ENCODE data around the gene CCBE1.

Gene CCBE1

DNA sequence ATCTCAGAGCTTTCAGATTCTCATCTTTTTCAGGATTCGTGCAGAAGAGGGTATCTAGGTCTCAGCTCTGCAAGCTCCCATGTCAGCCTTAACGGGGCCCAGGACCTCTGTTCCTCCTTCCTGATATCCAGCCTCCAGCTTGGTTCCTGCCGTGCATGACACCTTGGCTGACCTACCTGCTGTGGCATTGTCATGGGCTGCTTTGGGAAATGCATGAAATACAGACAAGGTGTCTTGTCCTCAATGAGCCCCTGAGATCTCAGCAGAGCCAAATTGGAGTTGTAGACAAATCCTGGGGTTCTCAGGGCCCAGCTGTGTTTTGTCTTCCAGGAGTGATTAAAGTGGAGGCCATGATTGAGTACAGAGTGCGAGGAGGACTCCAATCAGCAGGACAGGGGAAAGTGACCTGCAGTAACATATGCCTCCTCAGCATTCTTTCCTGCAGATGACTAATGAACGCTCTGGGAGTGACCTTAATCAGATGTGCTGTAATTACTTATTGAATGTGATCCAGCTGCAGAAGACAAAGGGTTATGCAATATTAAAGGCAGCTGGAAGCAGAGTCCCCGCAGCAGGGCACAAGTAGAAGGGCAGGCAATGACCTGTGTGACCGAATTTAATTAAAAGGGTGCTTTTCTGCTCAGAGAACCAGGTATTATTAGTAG, 141.1 kb downstream of the CCBE1 start:
- H3K27ac ChIP-seq = no peak overlapping the region
- TF ChIP-seq ZFX (IDR thresholded peaks at IDR 0.05) = no peak
- TF ChIP-seq, protein P1, sequence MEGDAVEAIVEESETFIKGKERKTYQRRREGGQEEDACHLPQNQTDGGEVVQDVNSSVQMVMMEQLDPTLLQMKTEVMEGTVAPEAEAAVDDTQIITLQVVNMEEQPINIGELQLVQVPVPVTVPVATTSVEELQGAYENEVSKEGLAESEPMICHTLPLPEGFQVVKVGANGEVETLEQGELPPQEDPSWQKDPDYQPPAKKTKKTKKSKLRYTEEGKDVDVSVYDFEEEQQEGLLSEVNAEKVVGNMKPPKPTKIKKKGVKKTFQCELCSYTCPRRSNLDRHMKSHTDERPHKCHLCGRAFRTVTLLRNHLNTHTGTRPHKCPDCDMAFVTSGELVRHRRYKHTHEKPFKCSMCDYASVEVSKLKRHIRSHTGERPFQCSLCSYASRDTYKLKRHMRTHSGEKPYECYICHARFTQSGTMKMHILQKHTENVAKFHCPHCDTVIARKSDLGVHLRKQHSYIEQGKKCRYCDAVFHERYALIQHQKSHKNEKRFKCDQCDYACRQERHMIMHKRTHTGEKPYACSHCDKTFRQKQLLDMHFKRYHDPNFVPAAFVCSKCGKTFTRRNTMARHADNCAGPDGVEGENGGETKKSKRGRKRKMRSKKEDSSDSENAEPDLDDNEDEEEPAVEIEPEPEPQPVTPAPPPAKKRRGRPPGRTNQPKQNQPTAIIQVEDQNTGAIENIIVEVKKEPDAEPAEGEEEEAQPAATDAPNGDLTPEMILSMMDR (conservative IDR thresholded peaks at IDR 0.05) = no peak

GRCh38 chr18:59554796-59555335, 142.4 kb downstream of the CCBE1 start:
- TF ChIP-seq, protein P1 (conservative IDR thresholded peaks at IDR 0.05) = no peak
- TF ChIP-seq ZFX (IDR thresholded peaks at IDR 0.05) = no peak

DNA sequence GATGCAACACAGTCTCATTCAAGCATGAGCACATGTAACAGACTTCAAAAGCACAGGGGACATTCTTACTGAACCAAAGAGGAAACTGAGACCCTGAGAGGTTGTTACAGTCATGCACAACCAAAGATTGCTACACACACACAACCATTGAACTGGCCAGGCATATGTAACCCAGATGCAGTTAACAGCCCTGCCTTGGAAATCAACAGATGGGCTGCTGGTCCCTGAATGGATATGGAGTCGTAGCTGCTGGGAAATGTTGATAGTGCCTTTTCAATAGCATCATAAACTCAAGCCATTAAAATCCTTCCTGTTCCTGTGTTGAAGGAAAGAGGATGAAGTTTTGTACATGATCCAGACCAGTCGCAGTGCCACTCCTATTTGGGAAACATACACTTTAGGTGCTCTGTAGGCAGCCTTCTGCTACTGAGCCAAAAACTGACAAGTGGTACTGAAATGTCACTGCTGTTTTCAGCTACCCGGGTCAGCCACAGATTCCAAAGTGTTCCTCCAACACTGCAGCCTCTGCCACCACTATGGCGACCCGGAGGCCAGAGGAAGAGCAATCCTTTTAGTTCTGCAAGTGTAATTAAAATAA, 143.9 kb downstream of the CCBE1 start:
- H3K27ac ChIP-seq = no peak overlapping the region
- TF ChIP-seq ZFX (IDR thresholded peaks at IDR 0.05) = no peak
- TF ChIP-seq, protein P1 (conservative IDR thresholded peaks at IDR 0.05) = no peak

More at GRCh38 chr18:59554796-59555335, 142.4 kb downstream of the CCBE1 start:
- H3K27ac ChIP-seq = no peak overlapping the region

- no peak overlapping the region for H3K27ac ChIP-seq
- TF ChIP-seq, protein P1 (conservative IDR thresholded peaks at IDR 0.05) = no peak
- no peak for TF ChIP-seq ZFX (IDR thresholded peaks at IDR 0.05)
Measured at GRCh38 chr18:59551902-59552635, 145.2 kb downstream of the CCBE1 start.

DNA sequence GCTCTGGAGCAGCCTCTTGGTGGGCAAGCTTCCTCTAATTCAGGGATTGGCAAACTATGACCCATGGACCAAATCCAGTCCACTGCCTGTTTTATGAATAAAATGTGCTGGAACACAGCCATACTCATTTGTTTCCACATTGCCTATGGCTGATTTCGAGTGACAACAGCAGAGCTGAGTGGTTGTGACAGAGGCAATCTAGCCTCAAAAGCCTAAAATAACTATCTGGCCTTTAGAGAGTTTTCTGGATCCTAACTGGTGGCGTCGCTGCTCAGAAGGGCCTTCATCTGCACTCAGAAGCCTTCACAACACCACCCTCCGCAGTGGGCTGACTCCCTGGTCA, 147.1 kb downstream of the CCBE1 start:
- no peak for TF ChIP-seq ZFX (IDR thresholded peaks at IDR 0.05)
- TF ChIP-seq, protein P1 (conservative IDR thresholded peaks at IDR 0.05) = no peak
- H3K27ac ChIP-seq = peak overlapping the region; percentile 66

- TF ChIP-seq ZFX (IDR thresholded peaks at IDR 0.05) = no peak
- TF ChIP-seq, protein P1 (conservative IDR thresholded peaks at IDR 0.05) = no peak
- H3K27ac ChIP-seq = peak overlapping the region; percentile 66
Measured at GRCh38 chr18:59549503-59550173, 147.6 kb downstream of the CCBE1 start.

Measured in C4-2B (cell line).